AG20443 (cell line): Measurements from ENCODE around the gene GNPAT.

Experiments
- DNase-seq: peaks from one replicate; pipeline ENCODE4 v3.0.0; 2012; ENCODE audit warnings: low spot score, mixed read lengths

Gene GNPAT

DNA sequence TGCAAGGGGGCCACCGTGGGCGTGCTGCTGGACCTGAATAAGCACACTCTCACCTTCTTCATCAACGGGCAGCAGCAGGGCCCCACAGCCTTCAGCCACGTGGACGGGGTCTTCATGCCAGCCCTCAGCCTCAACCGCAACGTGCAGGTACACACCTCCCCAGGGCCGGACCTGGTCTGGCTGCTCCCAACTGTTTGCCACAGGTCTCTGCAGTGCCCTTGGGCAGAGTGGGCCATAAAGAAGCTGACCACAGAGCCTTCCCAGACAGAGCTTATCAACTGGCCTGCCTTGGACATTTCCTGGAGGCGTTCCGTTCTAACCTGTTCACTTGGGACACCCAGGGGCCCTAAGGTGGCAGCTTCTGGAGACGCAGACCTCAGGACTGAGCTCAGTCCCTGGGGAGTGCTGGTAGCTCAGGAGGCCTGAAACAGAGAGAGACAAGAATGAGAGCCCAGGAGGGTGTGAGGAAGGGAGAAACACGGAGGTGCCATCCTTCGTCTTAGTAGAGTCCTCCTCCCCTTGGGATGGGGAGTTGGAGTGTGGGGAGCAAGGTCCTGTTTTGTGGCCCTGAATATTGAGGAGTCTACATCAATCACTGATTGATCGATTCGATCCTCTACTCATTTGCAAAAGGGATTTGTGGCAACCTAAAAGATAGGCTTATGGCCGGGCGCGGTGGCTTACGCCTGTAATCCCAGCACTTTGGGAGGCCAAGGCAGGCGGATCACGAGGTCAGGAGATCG lies 27.0 kb upstream of the GNPAT start:
- DNase-seq = no peak

GRCh38 chr1:231214918-231215680 lies 25.9 kb upstream of the GNPAT start:
- DNase-seq = no peak

- DNase-seq = no peak
These were observed 25.2 kb upstream of the GNPAT start for GRCh38 chr1:231215681-231216385.

DNA sequence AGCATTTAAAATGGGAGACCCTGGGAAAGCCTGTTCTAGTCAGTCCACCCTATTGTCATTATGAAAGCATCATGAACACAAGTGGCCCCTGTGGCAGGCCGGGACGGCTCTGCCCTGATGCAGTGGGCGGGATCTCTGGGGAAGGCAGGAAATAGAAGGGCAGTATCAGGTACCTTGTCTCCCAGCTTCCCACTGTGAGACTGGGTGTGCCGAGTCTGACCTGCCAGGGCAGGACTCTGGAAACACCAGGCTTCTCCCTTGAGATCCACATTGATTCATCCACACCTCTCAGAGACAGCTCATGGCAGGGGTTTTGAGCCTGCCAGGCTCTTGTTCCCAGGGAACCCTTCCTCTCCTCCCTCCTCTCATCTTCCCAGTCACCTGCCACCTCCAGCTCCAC lies 24.5 kb upstream of the GNPAT start:
- DNase-seq = no peak

DNA sequence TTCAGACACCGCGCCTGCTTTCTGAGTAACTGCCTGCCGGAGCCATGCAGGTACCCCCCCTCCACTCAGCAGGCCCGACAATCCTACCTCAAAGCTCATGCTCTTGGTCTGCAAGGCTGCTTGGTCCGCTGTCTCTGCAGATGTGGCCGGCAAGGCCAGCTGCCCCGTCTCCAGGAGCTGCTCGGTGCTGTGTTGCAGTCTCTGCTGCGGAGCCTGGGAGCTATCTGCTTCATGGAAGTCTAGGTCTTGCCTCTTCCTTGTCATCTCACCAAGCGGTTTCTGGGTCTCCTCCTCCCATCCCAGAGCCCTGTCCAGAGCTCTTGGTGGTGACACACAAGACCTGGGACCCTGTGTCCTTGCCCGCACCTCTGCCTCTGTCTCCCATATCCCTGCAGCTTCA lies 24.0 kb upstream of the GNPAT start:
- no peak for DNase-seq

DNA sequence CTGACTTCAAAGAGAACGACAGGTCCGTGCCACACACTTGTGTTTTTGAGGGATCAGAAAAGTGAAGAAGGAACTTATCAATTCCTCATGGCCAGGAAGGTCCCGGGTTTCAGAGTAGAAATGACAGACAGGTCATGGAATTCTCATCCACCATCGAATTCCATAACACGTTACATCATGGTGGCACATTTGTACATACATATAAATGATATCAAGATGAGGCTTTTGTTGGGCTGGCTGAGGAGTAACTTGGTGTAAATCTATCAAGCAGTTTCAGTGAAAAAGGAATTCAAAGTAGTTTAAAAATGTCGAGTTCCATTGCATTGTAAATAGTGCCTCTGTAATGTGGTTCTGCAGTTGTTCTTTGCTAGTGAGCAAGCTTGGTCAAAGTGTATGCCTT lies 22.9 kb upstream of the GNPAT start:
- DNase-seq = no peak

DNA sequence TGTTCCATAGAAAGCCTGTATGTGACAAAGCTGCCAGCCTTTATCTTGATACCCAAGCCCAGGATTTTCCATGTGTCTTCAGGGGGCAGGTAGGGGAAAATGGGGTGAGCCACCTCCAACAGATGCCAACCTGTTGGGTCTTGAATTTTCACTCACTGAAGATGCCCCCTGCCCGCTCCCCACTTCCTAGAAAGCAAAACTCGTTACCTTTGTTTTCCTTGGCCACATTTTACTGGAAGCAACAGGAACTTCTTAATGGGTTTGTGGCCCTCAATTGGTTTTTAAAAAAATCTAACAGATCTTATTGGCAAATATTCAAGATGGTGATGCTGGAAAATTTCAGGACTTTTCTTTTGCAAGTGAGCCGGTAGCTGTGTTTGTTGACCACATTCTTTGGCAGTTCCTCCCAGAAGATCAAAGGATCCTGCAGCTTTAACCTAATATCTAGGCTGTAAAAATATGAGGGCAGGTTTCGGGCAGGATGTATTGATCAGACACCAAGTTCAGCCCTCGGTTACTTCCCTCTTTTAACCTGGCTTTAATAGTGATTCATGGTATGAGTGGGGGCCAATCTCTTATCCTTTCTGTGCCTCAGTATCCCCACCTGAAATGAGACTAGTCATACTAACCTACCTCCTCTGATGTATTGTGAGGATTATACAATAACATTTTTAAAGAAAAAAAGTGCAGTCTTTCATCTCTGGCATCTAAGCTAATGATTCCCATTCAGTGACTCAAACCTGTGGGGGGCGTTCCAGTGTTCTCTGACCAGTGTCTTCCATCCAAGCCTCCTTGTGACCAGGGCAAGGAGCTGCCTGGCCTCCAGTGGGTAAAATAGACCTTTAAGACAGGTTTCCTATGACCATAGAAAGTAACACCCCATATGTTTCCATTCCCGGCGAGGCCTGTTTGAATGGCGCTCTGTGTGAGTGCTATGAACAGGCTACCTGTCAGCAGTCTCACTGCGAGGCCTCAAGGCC lies 21.3 kb upstream of the GNPAT start:
- DNase-seq = no peak

GRCh38 chr1:231220801-231221200 lies 20.2 kb upstream of the GNPAT start:
- DNase-seq = no peak

DNA sequence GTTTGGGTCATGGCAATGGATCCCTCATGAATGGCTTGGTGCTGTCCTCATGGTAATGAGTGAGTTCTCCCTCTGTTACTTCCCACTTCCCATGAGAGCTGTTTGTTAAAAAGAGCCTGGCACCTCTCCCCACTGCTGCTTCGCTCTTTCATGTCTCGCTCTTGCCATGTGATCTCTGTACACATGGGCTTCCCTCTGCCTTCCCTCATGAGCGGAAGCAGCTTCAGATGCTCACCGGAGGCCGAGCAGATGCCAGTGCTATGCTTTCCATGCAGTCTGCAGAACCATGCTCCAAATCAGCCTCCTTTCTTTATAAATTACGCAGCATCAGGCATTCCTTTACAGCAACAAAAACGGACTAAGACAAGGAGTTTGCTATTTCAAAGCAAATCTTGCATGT lies 14.9 kb upstream of the GNPAT start:
- DNase-seq = no peak

- DNase-seq = no peak
These were observed 9.5 kb upstream of the GNPAT start for GRCh38 chr1:231231511-231231910.

GRCh38 chr1:231232870-231233734 lies 7.9 kb upstream of the GNPAT start:
- no peak for DNase-seq

GRCh38 chr1:231233735-231234417 lies 7.1 kb upstream of the GNPAT start:
- no peak for DNase-seq

DNA sequence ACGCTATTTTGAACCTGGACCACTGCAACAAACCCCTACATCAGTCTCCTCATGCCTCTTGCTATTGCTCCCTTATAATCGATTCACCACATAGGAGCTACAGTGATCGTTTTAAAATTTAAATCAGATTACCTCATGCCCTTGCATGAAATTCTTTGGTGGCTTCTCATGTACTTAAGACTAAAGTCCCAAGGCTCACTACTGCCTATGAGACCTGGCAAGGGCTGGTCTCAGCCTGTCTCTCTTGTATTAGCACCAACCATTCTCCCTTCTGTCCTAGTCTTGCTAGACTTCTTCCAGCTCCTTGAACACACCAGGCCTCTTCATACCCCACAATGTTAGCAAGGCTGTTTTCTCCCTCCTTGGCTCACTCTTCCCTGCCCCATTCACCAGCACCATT lies 6.5 kb upstream of the GNPAT start:
- no peak for DNase-seq

GRCh38 chr1:231235526-231236207 lies 5.3 kb upstream of the GNPAT start:
- DNase-seq = no peak

DNA sequence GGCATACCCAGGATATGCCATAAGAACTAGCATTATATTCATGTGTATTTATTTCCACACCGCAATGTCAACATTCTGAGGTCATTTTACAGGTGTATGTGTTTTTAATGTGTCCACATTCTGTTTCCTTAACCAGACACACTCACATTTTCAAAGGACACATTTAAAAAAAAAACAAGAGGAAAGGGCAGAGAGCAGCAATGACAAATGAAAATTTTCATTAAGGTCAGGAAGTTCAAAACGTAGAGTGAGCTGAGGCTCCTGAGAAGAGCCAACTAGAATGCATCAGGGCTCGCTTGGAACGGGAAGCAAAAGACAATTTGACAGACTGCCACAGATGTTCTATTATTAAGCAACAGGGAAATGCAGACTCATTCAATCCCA lies 4.8 kb upstream of the GNPAT start:
- DNase-seq = no peak

GRCh38 chr1:231236938-231237337 lies 4.1 kb upstream of the GNPAT start:
- DNase-seq = no peak

GRCh38 chr1:231238298-231238697 lies 2.7 kb upstream of the GNPAT start:
- no peak for DNase-seq

DNA sequence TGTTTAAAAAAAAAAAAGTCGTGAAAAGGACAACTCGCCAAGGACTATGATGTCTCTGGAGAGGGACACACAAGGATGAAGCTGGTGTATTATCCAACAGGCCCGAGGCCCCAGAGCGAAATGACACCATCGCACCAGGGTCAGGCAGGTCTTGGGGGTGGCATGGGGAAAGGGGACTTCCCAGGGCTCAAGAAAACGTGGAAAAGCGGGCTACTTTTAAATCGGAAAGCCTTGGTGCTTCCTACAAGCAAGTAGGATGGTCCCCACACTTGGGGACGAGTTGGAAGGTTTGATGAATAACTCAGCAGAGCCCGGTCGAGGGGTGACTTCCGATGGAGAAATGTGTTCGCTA lies 505 bp upstream of the GNPAT start:
- peak; percentile 31 for DNase-seq

- peak; percentile 39 for DNase-seq
These were observed 738 bp downstream of the GNPAT start for GRCh38 chr1:231241750-231242149.
